ENCODE results near the gene COL23A1.

The COL23A1 gene

GRCh38 chr5:178204935-178205748 is 385.1 kb downstream of the COL23A1 start:
- H4K5ac ChIP-seq (ENCODE audit: low read length), result no peak overlapping the region
- H3K4me1 ChIP-seq (ENCODE audit: control insufficient read depth, low read depth, low read length), result peaks cover 5% of the 10 kb centered on the region
- H3K4me3 ChIP-seq (ENCODE audit: low read length), result peak overlapping the region; percentile 100
- H3K36me3 ChIP-seq (ENCODE audit: control insufficient read depth, insufficient read depth, low read length), result peaks cover 36% of the 10 kb centered on the region
- H3K4ac ChIP-seq (ENCODE audit: low read depth, low read length), result peak overlapping the region; percentile 94
- no peak overlapping the region for H2BK15ac ChIP-seq (replicated peaks; ENCODE audit: low read depth)
- H3K23ac ChIP-seq (ENCODE audit: low read length), result peak overlapping the region; percentile 97
- H3K56ac ChIP-seq (ENCODE audit: low read length), result peak overlapping the region; percentile 100
- H2BK120ac ChIP-seq (ENCODE audit: low read depth, low read length), result peak overlapping the region; percentile 52
- peak overlapping the region; percentile 82 for H3K27ac ChIP-seq (ENCODE audit: low read depth, low read length)
- WGBS (ENCODE audit: extremely low coverage, insufficient coverage, low lambda C conversion rate), result no CpG with 5 or more reads among the region's 90 CpGs
- H3K27me3 ChIP-seq (ENCODE audit: insufficient read depth, low read length, poor library complexity), result no peaks in the 10 kb centered on the region
- DNase-seq, result peak; percentile 76
- peak overlapping the region; percentile 98 for H3K18ac ChIP-seq (ENCODE audit: low read length)
- H3K9ac ChIP-seq (ENCODE audit: low read length), result peak overlapping the region; percentile 100
- no peak overlapping the region for H2BK5ac ChIP-seq (ENCODE audit: low read length)
- H4K8ac ChIP-seq (ENCODE audit: low read depth, low read length), result no peak overlapping the region
- H3K79me2 ChIP-seq (ENCODE audit: control insufficient read depth, insufficient read depth, low read length), result peaks cover 45% of the 10 kb centered on the region
- peak overlapping the region; percentile 92 for H3K4me2 ChIP-seq (ENCODE audit: low read length)
- no peak overlapping the region for H2AK5ac ChIP-seq (ENCODE audit: low read length)
- H3K79me1 ChIP-seq (ENCODE audit: low read length), result peaks cover 8% of the 10 kb centered on the region

- peak within 1 kb of the TSS; percentile 52 for H2BK120ac ChIP-seq (ENCODE audit: low read depth, low read length)
- H2BK15ac ChIP-seq (replicated peaks; ENCODE audit: low read depth), result no peak within 1 kb of the TSS
- peak within 1 kb of the TSS; percentile 94 for H3K4ac ChIP-seq (ENCODE audit: low read depth, low read length)
- H2BK5ac ChIP-seq (ENCODE audit: low read length), result peak within 1 kb of the TSS; percentile 94
- H3K27me3 ChIP-seq (ENCODE audit: insufficient read depth, low read length, poor library complexity), result no peaks in the 10 kb centered on the region
- peak within 1 kb of the TSS; percentile 30 for H4K8ac ChIP-seq (ENCODE audit: low read depth, low read length)
- peaks cover 7% of the 10 kb centered on the region for H3K79me1 ChIP-seq (ENCODE audit: low read length)
- peak within 1 kb of the TSS; percentile 98 for H3K18ac ChIP-seq (ENCODE audit: low read length)
- peak within 1 kb of the TSS; percentile 100 for H3K9ac ChIP-seq (ENCODE audit: low read length)
- H3K4me2 ChIP-seq (ENCODE audit: low read length), result peak within 1 kb of the TSS; percentile 92
- peak; percentile 97 for DNase-seq
- peak within 1 kb of the TSS; percentile 82 for H3K27ac ChIP-seq (ENCODE audit: low read depth, low read length)
- no CpG with 5 or more reads among the region's 96 CpGs for WGBS (ENCODE audit: extremely low coverage, insufficient coverage, low lambda C conversion rate)
- H3K23ac ChIP-seq (ENCODE audit: low read length), result peak within 1 kb of the TSS; percentile 97
- H3K79me2 ChIP-seq (ENCODE audit: control insufficient read depth, insufficient read depth, low read length), result peaks cover 45% of the 10 kb centered on the region
- peak within 1 kb of the TSS; percentile 23 for H4K5ac ChIP-seq (ENCODE audit: low read length)
- H3K4me3 ChIP-seq (ENCODE audit: low read length), result peak within 1 kb of the TSS; percentile 100
- no peak within 1 kb of the TSS for H2AK5ac ChIP-seq (ENCODE audit: low read length)
- peak within 1 kb of the TSS; percentile 100 for H3K56ac ChIP-seq (ENCODE audit: low read length)
- H3K36me3 ChIP-seq (ENCODE audit: control insufficient read depth, insufficient read depth, low read length), result peaks cover 29% of the 10 kb centered on the region
- H3K4me1 ChIP-seq (ENCODE audit: control insufficient read depth, low read depth, low read length), result peaks cover 5% of the 10 kb centered on the region
Measured at GRCh38 chr5:178204182-178204934, 385.8 kb downstream of the COL23A1 start, which contains the start of gene HNRNPAB. HNRNPAB (plus strand) TSS chr5:178204533; CDS start chr5:178204838, 305 bp downstream.

- Histone ChIP-seq H2BK120ac (ENCODE audit: low read depth, low read length) (no peak overlapping the region), H3K79me1 (ENCODE audit: low read length) (peaks cover 7% of the 10 kb centered on the region), H2AK5ac (ENCODE audit: low read length) (no peak overlapping the region), H3K4me3 (ENCODE audit: low read length) (peak overlapping the region; percentile 69), H3K79me2 (ENCODE audit: control insufficient read depth, insufficient read depth, low read length) (peaks cover 43% of the 10 kb centered on the region), H3K27ac (ENCODE audit: low read depth, low read length) (no peak overlapping the region), H2BK5ac (ENCODE audit: low read length) (peak overlapping the region; percentile 50), H2BK15ac (replicated peaks; ENCODE audit: low read depth) (no peak overlapping the region), H3K4me2 (ENCODE audit: low read length) (peak overlapping the region; percentile 72), H3K27me3 (ENCODE audit: insufficient read depth, low read length, poor library complexity) (no peaks in the 10 kb centered on the region), H4K8ac (ENCODE audit: low read depth, low read length) (no peak overlapping the region), H3K18ac (ENCODE audit: low read length) (peak overlapping the region; percentile 0), H3K36me3 (ENCODE audit: control insufficient read depth, insufficient read depth, low read length) (peaks cover 23% of the 10 kb centered on the region), H3K9ac (ENCODE audit: low read length) (peak overlapping the region; percentile 91), H4K5ac (ENCODE audit: low read length) (peak overlapping the region; percentile 23), H3K56ac (ENCODE audit: low read length) (peak overlapping the region; percentile 97), H3K4me1 (ENCODE audit: control insufficient read depth, low read depth, low read length) (peaks cover 5% of the 10 kb centered on the region), H3K4ac (ENCODE audit: low read depth, low read length) (no peak overlapping the region), H3K23ac (ENCODE audit: low read length) (peak overlapping the region; percentile 89)
- DNase-seq, result no peak
- no CpG with 5 or more reads among the region's 30 CpGs for WGBS (ENCODE audit: extremely low coverage, insufficient coverage, low lambda C conversion rate)
Measured at GRCh38 chr5:178203670-178204181, 386.5 kb downstream of the COL23A1 start.

GRCh38 chr5:178202541-178202940 is 387.7 kb downstream of the COL23A1 start:
- no peak overlapping the region for H3K27ac ChIP-seq (ENCODE audit: low read depth, low read length)
- peaks cover 3% of the 10 kb centered on the region for H3K79me1 ChIP-seq (ENCODE audit: low read length)
- peaks cover 5% of the 10 kb centered on the region for H3K4me1 ChIP-seq (ENCODE audit: control insufficient read depth, low read depth, low read length)
- no peak overlapping the region for H4K5ac ChIP-seq (ENCODE audit: low read length)
- H3K79me2 ChIP-seq (ENCODE audit: control insufficient read depth, insufficient read depth, low read length), result peaks cover 34% of the 10 kb centered on the region
- H3K4ac ChIP-seq (ENCODE audit: low read depth, low read length), result no peak overlapping the region
- H2BK15ac ChIP-seq (replicated peaks; ENCODE audit: low read depth), result no peak overlapping the region
- H3K36me3 ChIP-seq (ENCODE audit: control insufficient read depth, insufficient read depth, low read length), result peaks cover 16% of the 10 kb centered on the region
- no peak overlapping the region for H2AK5ac ChIP-seq (ENCODE audit: low read length)
- no peak overlapping the region for H2BK120ac ChIP-seq (ENCODE audit: low read depth, low read length)
- WGBS (ENCODE audit: extremely low coverage, insufficient coverage, low lambda C conversion rate), result no CpG with 5 or more reads among the region's 10 CpGs
- H2BK5ac ChIP-seq (ENCODE audit: low read length), result no peak overlapping the region
- H4K8ac ChIP-seq (ENCODE audit: low read depth, low read length), result no peak overlapping the region
- no peak overlapping the region for H3K4me3 ChIP-seq (ENCODE audit: low read length)
- H3K27me3 ChIP-seq (ENCODE audit: insufficient read depth, low read length, poor library complexity), result no peaks in the 10 kb centered on the region
- DNase-seq, result no peak
- no peak overlapping the region for H3K18ac ChIP-seq (ENCODE audit: low read length)
- H3K56ac ChIP-seq (ENCODE audit: low read length), result no peak overlapping the region
- no peak overlapping the region for H3K23ac ChIP-seq (ENCODE audit: low read length)
- no peak overlapping the region for H3K9ac ChIP-seq (ENCODE audit: low read length)
- H3K4me2 ChIP-seq (ENCODE audit: low read length), result no peak overlapping the region

GRCh38 chr5:178201927-178202235 is 388.3 kb downstream of the COL23A1 start:
- DNase-seq, result no peak
- Histone ChIP-seq H3K4me3 (ENCODE audit: low read length) (no peak overlapping the region), H2AK5ac (ENCODE audit: low read length) (no peak overlapping the region), H3K9ac (ENCODE audit: low read length) (no peak overlapping the region), H3K56ac (ENCODE audit: low read length) (no peak overlapping the region), H3K18ac (ENCODE audit: low read length) (no peak overlapping the region), H3K4me2 (ENCODE audit: low read length) (no peak overlapping the region), H3K23ac (ENCODE audit: low read length) (no peak overlapping the region), H2BK15ac (replicated peaks; ENCODE audit: low read depth) (no peak overlapping the region), H3K27me3 (ENCODE audit: insufficient read depth, low read length, poor library complexity) (no peaks in the 10 kb centered on the region), H3K79me1 (ENCODE audit: low read length) (peaks cover 3% of the 10 kb centered on the region), H3K4me1 (ENCODE audit: control insufficient read depth, low read depth, low read length) (peaks cover 5% of the 10 kb centered on the region), H2BK120ac (ENCODE audit: low read depth, low read length) (no peak overlapping the region), H3K27ac (ENCODE audit: low read depth, low read length) (no peak overlapping the region), H4K8ac (ENCODE audit: low read depth, low read length) (no peak overlapping the region), H3K36me3 (ENCODE audit: control insufficient read depth, insufficient read depth, low read length) (peaks cover 11% of the 10 kb centered on the region), H3K79me2 (ENCODE audit: control insufficient read depth, insufficient read depth, low read length) (peaks cover 27% of the 10 kb centered on the region), H2BK5ac (ENCODE audit: low read length) (no peak overlapping the region), H3K4ac (ENCODE audit: low read depth, low read length) (no peak overlapping the region), H4K5ac (ENCODE audit: low read length) (no peak overlapping the region)
- no CpG with 5 or more reads among the region's 2 CpGs for WGBS (ENCODE audit: extremely low coverage, insufficient coverage, low lambda C conversion rate)

Measured in mesendoderm (in vitro differentiated cells).